Endodermal cell (in vitro differentiated cells): Measurements from ENCODE around the gene CLCN5. TPM values are rescaled to one million over a fixed set of nuclear protein-coding genes. Genes with fewer than 3 reads are reported as not detected.

Experiments
- DNase-seq: peaks from one replicate; pipeline ENCODE4 v3.0.0-alpha.2; 2017
- H3K27ac ChIP-seq: 2 replicates; pipeline ENCODE4 v1.5.1; 2013; ENCODE audit warnings: mild to moderate bottlenecking, low read depth, low read length, moderate library complexity
- H3K27me3 ChIP-seq: 2 replicates; pipeline ENCODE4 v1.6.1; 2013; ENCODE audit warnings: mild to moderate bottlenecking, low read length, moderate library complexity; ENCODE audit not compliant: insufficient read depth, control insufficient read depth, poor library complexity, severe bottlenecking
- H3K36me3 ChIP-seq: 2 replicates; pipeline ENCODE4 v1.7.0; 2013; ENCODE audit warnings: mild to moderate bottlenecking, low read length, moderate library complexity; ENCODE audit not compliant: control insufficient read depth, insufficient read depth
- H3K4me1 ChIP-seq: one replicate; pipeline ENCODE4 v1.7.0; 2013; ENCODE audit warnings: low read length; ENCODE audit not compliant: control insufficient read depth, insufficient read depth
- H3K4me3 ChIP-seq: 2 replicates; pipeline ENCODE4 v1.5.1; 2013; ENCODE audit warnings: mild to moderate bottlenecking, low read length, moderate library complexity
- H3K9ac ChIP-seq: 2 replicates; pipeline ENCODE4 v1.6.1; 2013; ENCODE audit warnings: mild to moderate bottlenecking, low read length, moderate library complexity; ENCODE audit not compliant: poor library complexity, severe bottlenecking; ENCODE audit errors: extremely low read depth
- H3K9me3 ChIP-seq: 2 replicates; pipeline ENCODE4 v1.6.1; 2013; ENCODE audit warnings: mild to moderate bottlenecking, low read length, moderate library complexity; ENCODE audit not compliant: control insufficient read depth
- H3K27ac Mint-ChIP-seq: 2 replicates; pipeline ENCODE4 v1.8.0; 2020; ENCODE audit warnings: mixed read lengths
- H3K27me3 Mint-ChIP-seq: 2 replicates; pipeline ENCODE4 v1.8.0; 2021; ENCODE audit warnings: mild to moderate bottlenecking, mixed read lengths; ENCODE audit not compliant: insufficient read depth
- H3K36me3 Mint-ChIP-seq: 2 replicates; pipeline ENCODE4 v1.8.0; 2020; ENCODE audit warnings: low read depth, mixed read lengths
- H3K4me1 Mint-ChIP-seq: 2 replicates; pipeline ENCODE4 v1.8.0; 2020; ENCODE audit warnings: mixed read lengths
- H3K4me3 Mint-ChIP-seq: 2 replicates; pipeline ENCODE4 v1.8.0; 2020; ENCODE audit warnings: mild to moderate bottlenecking, moderate library complexity, mixed read lengths
- H3K9me3 Mint-ChIP-seq: 2 replicates; pipeline ENCODE4 v1.8.0; 2020; ENCODE audit warnings: mild to moderate bottlenecking, mixed read lengths
- WGBS, 2 experiments: methylation state at CpG; one replicate each; pipeline versions ENCODE4 v1.1.5 to v1.1.7; 2013; ENCODE audit warnings: missing lambda C conversion rate in 2 of 2, mixed read lengths in 1 of 2; ENCODE audit not compliant: insufficient coverage in 1 of 2, insufficient read length in 1 of 2; 5-methylcytosine and 5-hydroxymethylcytosine counted together
- total RNA-seq, 2 donors: library from RNA; stranded (reverse); fragmentation: NEBNext Ultra II Directional in 1 of 2; extraction: Animal tissue kit (Norgen Biotek cat#: 25700) in 1 of 2; gene quantifications; 2 replicates in 1 of 2; 3 replicates in 1 of 2; pipeline ENCODE4 v1.2.1, GENCODE V29; 2021
- TF ChIP-seq, protein P1 (sequence below): fragments of 200-600 bp; sonication (generic); conservative IDR thresholded peaks from 2 replicates; pipeline ENCODE4 v1.5.0; 2021; ENCODE audit warnings: antibody characterized with exemption, mild to moderate bottlenecking

Gene CLCN5
- total RNA-seq, 2 donors from 2014 or later: 12.9 to 18.9 TPM

DNA sequence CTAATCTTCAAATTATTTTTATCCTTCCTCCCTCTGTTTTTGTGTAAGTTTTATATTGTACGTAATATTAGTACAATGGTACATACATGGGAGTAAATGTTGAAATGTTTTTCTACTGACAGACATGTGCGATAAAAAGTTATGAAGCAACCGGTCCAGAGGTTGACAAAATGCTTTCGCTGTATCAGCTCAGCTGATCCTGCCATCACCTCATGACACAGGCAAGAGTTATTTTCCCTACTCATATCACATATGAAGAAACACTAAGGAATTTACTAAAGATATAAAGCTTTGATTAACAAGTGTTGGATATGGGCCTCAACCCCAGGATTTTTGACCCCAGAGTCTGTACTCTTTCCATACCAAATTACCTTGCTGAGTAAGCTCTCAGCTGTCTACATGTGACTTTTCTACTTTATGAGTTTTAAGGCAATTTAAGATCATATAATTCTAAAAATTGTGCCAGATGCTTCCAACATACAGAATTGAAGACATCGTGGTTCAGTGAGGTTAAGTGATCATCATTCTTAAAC, 50.0 kb downstream of the CLCN5 start:
- WGBS, 2 experiments: 90% methylated on average over 4 of the region's 5 CpGs; no CpG with 5 or more reads in 1 of the 2 experiments
- TF ChIP-seq, protein P1, sequence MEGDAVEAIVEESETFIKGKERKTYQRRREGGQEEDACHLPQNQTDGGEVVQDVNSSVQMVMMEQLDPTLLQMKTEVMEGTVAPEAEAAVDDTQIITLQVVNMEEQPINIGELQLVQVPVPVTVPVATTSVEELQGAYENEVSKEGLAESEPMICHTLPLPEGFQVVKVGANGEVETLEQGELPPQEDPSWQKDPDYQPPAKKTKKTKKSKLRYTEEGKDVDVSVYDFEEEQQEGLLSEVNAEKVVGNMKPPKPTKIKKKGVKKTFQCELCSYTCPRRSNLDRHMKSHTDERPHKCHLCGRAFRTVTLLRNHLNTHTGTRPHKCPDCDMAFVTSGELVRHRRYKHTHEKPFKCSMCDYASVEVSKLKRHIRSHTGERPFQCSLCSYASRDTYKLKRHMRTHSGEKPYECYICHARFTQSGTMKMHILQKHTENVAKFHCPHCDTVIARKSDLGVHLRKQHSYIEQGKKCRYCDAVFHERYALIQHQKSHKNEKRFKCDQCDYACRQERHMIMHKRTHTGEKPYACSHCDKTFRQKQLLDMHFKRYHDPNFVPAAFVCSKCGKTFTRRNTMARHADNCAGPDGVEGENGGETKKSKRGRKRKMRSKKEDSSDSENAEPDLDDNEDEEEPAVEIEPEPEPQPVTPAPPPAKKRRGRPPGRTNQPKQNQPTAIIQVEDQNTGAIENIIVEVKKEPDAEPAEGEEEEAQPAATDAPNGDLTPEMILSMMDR: no peak
- H3K4me1 ChIP-seq: no peaks in the 10 kb centered on the region
- H3K9ac ChIP-seq: no peak overlapping the region
- Mint-ChIP-seq H3K9me3 (peaks cover 44% of the 10 kb centered on the region), H3K27me3 (peaks cover 2% of the 10 kb centered on the region), H3K36me3 (no peaks in the 10 kb centered on the region), H3K27ac (no peak overlapping the region), H3K4me1 (peaks cover 5% of the 10 kb centered on the region), H3K4me3 (no peak overlapping the region)
- no peaks in the 10 kb centered on the region for H3K9me3 ChIP-seq
- H3K27ac ChIP-seq: no peak overlapping the region
- H3K4me3 ChIP-seq: no peak overlapping the region
- H3K36me3 ChIP-seq: no peaks in the 10 kb centered on the region
- no peaks in the 10 kb centered on the region for H3K27me3 ChIP-seq
- no peak for DNase-seq

DNA sequence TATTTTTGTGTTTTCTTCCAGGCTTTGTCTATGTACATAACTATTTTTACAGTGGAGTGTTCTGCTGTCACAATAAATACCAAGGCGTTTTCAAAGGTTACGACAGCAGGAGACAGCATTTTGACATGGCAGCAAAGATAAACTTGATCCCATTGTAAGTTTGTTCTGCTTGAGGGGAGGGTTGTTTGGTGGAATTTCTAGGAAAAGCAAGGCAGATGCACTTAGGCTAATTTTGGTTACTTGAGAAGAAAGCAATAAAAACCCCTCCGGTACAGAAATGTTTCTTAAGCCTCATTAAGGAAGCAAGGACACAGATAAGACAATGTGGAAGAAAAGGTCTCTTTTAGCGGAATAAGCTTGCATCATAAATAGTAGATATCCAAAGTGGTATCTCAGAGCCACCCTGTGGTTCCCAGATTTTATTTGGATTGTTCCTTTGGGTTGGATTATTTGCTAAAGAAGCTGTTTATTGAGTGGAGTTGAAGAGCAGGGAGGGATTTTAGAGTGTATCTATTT, 54.3 kb downstream of the CLCN5 start:
- Mint-ChIP-seq H3K4me1 (peaks cover 5% of the 10 kb centered on the region), H3K4me3 (no peak overlapping the region)
- WGBS, 2 experiments: 91 to 100% methylated on average over 1 to 4 of the region's 4 CpGs

DNA sequence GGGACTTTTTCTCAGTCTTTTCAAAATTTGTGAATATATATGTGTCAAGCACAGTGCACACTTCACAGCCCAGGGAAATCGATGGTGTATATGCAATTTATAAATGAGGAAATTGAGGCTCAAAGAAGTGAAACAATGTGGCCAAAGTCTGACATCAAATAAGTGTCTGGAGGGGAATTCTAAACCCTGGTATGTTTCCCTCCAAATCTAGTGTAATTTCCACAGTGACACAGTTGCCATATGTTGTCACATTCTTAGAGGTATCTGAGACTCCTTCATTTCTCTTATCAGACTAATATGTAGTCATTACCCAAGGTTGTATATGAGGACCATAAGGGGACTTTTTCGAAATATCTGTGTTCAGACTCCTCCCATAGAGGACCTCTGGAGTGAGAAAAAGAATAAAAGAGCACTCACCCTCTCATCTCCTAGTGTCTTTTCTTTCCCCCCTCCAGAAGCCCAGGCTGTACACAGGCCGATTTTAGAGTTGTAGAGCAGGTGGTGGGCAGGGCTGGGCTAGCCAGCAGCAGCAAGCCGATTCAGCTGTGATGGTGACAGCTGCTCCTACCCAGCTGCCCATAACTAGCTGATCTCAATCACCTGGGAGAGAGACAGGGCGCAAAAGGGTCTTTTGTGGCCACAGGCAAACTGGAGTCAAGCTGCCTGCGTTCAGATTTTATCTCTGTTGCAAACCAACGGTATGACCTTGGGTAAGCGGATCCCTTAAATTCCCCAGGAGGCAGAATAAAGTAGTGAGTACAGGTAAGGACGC, 55.1 kb downstream of the CLCN5 start:
- Histone ChIP-seq H3K9ac (no peak overlapping the region), H3K9me3 (no peaks in the 10 kb centered on the region), H3K4me1 (no peaks in the 10 kb centered on the region), H3K4me3 (no peak overlapping the region), H3K27me3 (no peaks in the 10 kb centered on the region), H3K27ac (no peak overlapping the region), H3K36me3 (no peaks in the 10 kb centered on the region)
- Mint-ChIP-seq H3K36me3 (no peaks in the 10 kb centered on the region), H3K4me1 (peaks cover 5% of the 10 kb centered on the region), H3K27me3 (no peaks in the 10 kb centered on the region), H3K27ac (no peak overlapping the region), H3K4me3 (no peak overlapping the region), H3K9me3 (peaks cover 37% of the 10 kb centered on the region)
- TF ChIP-seq, protein P1: no peak
- WGBS, 2 experiments: 87 to 100% methylated on average over 1 to 8 of the region's 9 CpGs
- no peak for DNase-seq

More for the DNA sequence above, 54.3 kb downstream of the CLCN5 start:
- Histone ChIP-seq H3K9me3 (no peaks in the 10 kb centered on the region), H3K4me3 (no peak overlapping the region), H3K4me1 (no peaks in the 10 kb centered on the region), H3K36me3 (no peaks in the 10 kb centered on the region), H3K27ac (no peak overlapping the region), H3K9ac (no peak overlapping the region), H3K27me3 (no peaks in the 10 kb centered on the region)
- Mint-ChIP-seq H3K36me3 (no peaks in the 10 kb centered on the region), H3K9me3 (peaks cover 37% of the 10 kb centered on the region), H3K27ac (no peak overlapping the region), H3K27me3 (no peaks in the 10 kb centered on the region)
- TF ChIP-seq, protein P1: no peak
- DNase-seq: no peak
